Adrenal gland (tissue), 12 donors: ENCODE data around the gene ASPG. TPM values are rescaled to one million over a fixed set of nuclear protein-coding genes. Genes with fewer than 3 reads are reported as not detected.

Experiments used
- DNase-seq, 7 donors: peaks; one replicate each; pipeline ENCODE4 v3.0.0-alpha.2; 2019 to 2020
- H3K27ac ChIP-seq, 5 donors: fragments of 200-600 bp; sonication (generic) in 4 of 5; 1 replicate in 3 of 5; 2 replicates in 2 of 5; pipeline versions ENCODE4 v1.5.1 to v1.8.0; 2016 to 2020; ENCODE audit warnings: mild to moderate bottlenecking in 1 of 5
- H3K27me3 ChIP-seq: fragments of 200-600 bp; 2 replicates; pipeline ENCODE4 v1.8.0; 2021
- H3K36me3 ChIP-seq, 2 donors: fragments of 200-600 bp; replicated peaks in 1 of 2; 1 replicate in 1 of 2; 2 replicates in 1 of 2; pipeline versions ENCODE4 v1.5.1 to v1.8.0; 2018 to 2022
- H3K4me1 ChIP-seq, 2 donors: fragments of 200-600 bp; replicated peaks in 1 of 2; 1 replicate in 1 of 2; 2 replicates in 1 of 2; pipeline versions ENCODE4 v1.5.1 to v1.8.0; 2018 to 2021
- H3K4me3 ChIP-seq, 4 donors: fragments of 200-600 bp; sonication (generic) in 3 of 4; one replicate each; pipeline ENCODE4 v1.5.1; 2016 to 2018
- H3K9me3 ChIP-seq, 3 donors: fragments of 200-600 bp; sonication (generic) in 1 of 3; replicated peaks in 1 of 3; 1 replicate in 2 of 3; 2 replicates in 1 of 3; pipeline versions ENCODE4 v1.5.1 to v1.8.0; 2016 to 2021
- POLR2A ChIP-seq, 2 donors: fragments of 450-650 bp; IDR thresholded peaks; one replicate each; pipeline ENCODE4 v1.6.1; 2017; ENCODE audit warnings: antibody characterized with exemption in 2 of 2, mild to moderate bottlenecking in 2 of 2, moderate library complexity in 1 of 2
- WGBS, 4 donors: extraction: QIAGEN DNeasy Blood & Tissue Kit in 2 of 4; methylation state at CpG; one replicate each; pipeline versions ENCODE4 v1.1.5 to v1.1.7; 2013 to 2017; 5-methylcytosine and 5-hydroxymethylcytosine counted together
- intact Hi-C, 2 donors: fragments of 100-400 bp; cut with DNase I; formaldehyde crosslinking; loops; one replicate each; pipeline versions ENCODE4 v1.14.1 to v1.15.0; 2022 to 2023
- polyA plus RNA-seq, 3 donors: library from polyadenylated mRNA; stranded (reverse); fragments of 200-250 nt in 2 of 3; fragments of 350-450 nt in 1 of 3; fragmentation: Illumina TruSeq in 1 of 3; extraction: RNeasy Lipid Tissue Mini Kit (QIAGEN cat#74804) in 1 of 3; gene quantifications; one replicate each; pipeline ENCODE4 v1.2.3, GENCODE V29; 2013 to 2014
- total RNA-seq, 9 donors: library from RNA; depleted of rRNA in 4 of 9; stranded (reverse); fragments of >200 nt in 4 of 9; fragments of 120-200 nt in 1 of 9; fragmentation: NEBNext Ultra II Directional in 1 of 9; extraction: Animal tissue kit (Norgen Biotek cat#: 25700) in 1 of 9; gene quantifications; one replicate each; pipeline versions ENCODE4 v1.1.0 to v1.2.4, GENCODE V29; 2013 to 2023
- TF ChIP-seq, protein P1 (sequence below), 6 experiments: fragments of 450-650 bp in 4 of 6; fragments of 200-600 bp in 2 of 6; sonication (generic) in 1 of 6; IDR thresholded peaks; 1 replicate in 5 of 6; 2 replicates in 1 of 6; pipeline versions ENCODE4 v1.5.1 to v1.8.0; 2016 to 2021; ENCODE audit warnings: antibody characterized with exemption in 6 of 6, mild to moderate bottlenecking in 2 of 6, moderate library complexity in 1 of 6
- donor health status: healthy with polysubstance abuse.
- donor health status: Bipolar disorder and iron deficiency.
- donor health status: DM: yes; HTN: yes; CAD: no.
- donor health status: DM: no; HTN: no; CAD: no.
- donor health status: DM: no; HTN: no; CAD: no.
- donor health status: DM: yes; HTN: yes; CAD: no.

ASPG gene
- total and polyA plus RNA-seq, 12 donors: 0.07 to 9.1 (median 3.3) TPM

DNA sequence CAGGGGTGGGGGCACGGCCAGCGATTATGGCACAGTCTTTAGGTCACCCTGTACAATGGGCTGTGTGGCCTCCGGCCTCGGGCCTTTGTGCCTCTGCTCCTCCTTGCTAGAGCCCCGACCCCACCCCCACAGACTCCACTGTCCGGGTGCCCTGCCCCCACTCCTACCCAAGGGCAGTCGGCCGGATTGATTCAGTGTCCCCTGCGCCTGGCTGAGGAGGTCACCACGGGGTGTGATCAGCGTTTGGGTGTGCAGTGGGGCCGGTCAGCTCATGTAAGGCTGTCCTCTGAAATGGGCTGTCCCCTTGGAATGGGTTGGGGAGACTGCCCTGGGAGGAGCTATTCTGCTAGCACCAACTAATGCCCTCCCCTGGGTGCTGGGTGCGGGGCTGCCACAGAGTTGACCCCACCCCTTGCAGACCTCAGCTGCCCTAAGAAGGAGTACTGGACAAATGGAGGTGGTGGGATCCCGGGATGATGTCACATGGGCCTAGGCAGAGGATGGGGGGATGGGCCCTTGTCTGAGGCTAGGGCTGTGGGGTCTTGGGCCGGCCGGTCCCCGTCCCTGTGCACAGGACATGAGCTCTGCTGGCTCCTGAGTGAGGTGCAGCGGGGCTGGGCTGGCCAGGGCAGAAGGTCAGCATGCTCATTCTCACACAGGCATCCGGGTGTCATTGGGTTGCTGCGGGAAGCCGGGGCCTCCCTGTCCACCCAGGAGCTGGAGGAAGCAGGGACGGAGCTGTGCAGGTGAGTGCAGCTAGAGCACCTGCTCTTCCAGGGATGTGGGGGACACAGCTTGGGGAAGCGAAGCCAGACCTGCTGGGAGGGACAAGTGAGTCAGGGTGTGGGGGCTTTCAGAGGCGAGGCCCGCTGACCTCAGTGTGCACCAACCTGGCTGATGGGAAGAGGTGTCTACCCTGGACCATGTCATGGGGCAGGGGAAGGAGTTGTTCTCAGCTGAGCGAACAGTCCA is 23.4 kb downstream of the ASPG start:
- Histone ChIP-seq H3K36me3 (no peaks in the 10 kb centered on the region), H3K9me3 (no peaks in the 10 kb centered on the region), H3K27ac (no peak overlapping the region), H3K4me3 (no peak overlapping the region), H3K27me3 (no peaks in the 10 kb centered on the region), H3K4me1 (no peaks in the 10 kb centered on the region)
- peak in 1 of 7 donors; percentile 10 for DNase-seq
- TF ChIP-seq POLR2A (IDR thresholded peaks at IDR 0.05): no peak
- TF ChIP-seq, protein P1, sequence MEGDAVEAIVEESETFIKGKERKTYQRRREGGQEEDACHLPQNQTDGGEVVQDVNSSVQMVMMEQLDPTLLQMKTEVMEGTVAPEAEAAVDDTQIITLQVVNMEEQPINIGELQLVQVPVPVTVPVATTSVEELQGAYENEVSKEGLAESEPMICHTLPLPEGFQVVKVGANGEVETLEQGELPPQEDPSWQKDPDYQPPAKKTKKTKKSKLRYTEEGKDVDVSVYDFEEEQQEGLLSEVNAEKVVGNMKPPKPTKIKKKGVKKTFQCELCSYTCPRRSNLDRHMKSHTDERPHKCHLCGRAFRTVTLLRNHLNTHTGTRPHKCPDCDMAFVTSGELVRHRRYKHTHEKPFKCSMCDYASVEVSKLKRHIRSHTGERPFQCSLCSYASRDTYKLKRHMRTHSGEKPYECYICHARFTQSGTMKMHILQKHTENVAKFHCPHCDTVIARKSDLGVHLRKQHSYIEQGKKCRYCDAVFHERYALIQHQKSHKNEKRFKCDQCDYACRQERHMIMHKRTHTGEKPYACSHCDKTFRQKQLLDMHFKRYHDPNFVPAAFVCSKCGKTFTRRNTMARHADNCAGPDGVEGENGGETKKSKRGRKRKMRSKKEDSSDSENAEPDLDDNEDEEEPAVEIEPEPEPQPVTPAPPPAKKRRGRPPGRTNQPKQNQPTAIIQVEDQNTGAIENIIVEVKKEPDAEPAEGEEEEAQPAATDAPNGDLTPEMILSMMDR (IDR thresholded peaks at IDR 0.05): no peak
- whole genome bisulfite sequencing, 4 donors: 58 to 93% (median 64%) methylated on average over 4 to 26 of the region's 26 CpGs
- intact Hi-C loops: no loop called here

DNA sequence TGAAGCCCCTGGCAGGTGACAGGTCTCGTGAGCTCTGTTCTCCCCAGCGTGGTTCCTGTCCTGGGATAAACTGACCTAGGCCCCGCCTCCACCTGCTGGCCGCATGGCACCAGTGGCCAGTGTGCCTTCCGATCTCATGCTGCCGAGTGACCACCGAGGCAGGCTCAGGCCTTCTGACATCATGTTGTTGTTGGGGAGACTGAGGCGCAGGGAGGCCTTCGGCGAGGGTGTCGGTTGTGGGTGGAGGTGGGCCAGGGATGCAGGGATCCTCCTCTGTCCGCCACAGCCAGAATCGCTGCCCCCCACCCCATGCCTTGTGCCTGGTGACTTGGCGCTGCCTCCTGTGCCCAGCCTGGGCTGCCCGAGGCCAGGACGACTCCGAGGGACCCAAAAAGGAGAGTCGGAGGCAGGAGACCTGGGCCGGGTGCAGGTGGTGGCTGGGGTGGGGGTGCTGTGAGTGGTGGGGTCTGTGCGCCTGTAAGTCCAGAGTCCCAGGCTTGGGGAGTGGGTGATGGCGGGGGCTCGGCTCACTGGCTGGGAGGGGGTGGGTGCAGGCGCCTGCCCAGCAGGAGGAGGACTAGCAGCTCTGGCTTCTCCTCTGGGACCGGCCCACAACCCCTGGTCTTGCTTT is 24.3 kb downstream of the ASPG start:
- TF ChIP-seq, protein P1 (IDR thresholded peaks at IDR 0.05): no peak
- TF ChIP-seq POLR2A (IDR thresholded peaks at IDR 0.05): no peak
- no peaks in the 10 kb centered on the region for H3K4me1 ChIP-seq
- H3K27ac ChIP-seq: no peak overlapping the region
- intact Hi-C loops: no loop called here
- no peaks in the 10 kb centered on the region for H3K36me3 ChIP-seq
- no peak overlapping the region for H3K4me3 ChIP-seq
- DNase-seq: peak in 1 of 7 donors; percentile 3
- no peaks in the 10 kb centered on the region for H3K27me3 ChIP-seq
- 83 to 95% (median 87%) methylated on average over 15 to 24 of the region's 24 CpGs for WGBS, 4 donors
- H3K9me3 ChIP-seq: no peaks in the 10 kb centered on the region

DNA sequence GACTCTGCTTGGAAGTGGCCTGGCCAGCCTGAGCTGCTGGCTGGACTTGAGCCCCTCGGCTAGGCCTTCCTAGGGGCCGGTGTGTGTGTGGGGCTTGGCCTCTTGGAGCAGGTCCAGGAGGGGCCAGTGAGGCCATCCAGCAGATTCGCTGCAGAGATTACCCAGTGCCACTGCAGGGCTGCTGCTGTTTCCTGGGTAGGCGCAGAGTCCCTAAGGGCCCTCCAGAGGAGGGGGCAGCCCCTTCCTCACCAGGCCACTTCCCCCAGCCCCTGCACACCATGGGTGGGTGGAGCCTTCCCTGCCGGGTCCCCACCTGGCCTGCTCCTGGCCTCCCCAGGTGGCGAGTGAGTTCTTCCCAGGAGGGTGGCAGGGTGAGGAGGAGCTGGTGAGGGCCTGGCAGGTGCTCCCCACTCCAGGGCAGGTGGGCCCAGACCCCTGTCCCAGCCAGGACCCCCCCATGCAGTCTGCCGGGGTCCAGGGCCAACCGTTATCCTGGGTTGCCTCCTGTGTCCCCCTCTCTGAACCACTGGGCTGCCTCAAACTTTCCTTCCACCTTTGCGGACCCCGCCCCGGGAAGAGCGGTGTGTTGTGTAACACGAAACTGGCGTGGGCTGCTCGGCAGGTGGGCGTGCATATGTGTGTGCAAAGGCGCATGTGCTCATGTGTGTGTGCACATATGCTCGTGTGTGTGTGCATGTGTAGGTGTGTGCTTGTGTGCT is 25.1 kb downstream of the ASPG start:
- no peak overlapping the region for H3K4me3 ChIP-seq
- TF ChIP-seq, protein P1 (IDR thresholded peaks at IDR 0.05): no peak
- TF ChIP-seq POLR2A (IDR thresholded peaks at IDR 0.05): no peak
- H3K4me1 ChIP-seq: no peaks in the 10 kb centered on the region
- H3K27ac ChIP-seq: no peak overlapping the region
- peak in 1 of 7 donors; percentile 5 for DNase-seq
- WGBS, 4 donors: 68 to 85% (median 74%) methylated on average over 11 to 18 of the region's 18 CpGs
- intact Hi-C loops: no loop called here
- no peaks in the 10 kb centered on the region for H3K36me3 ChIP-seq
- H3K9me3 ChIP-seq: no peaks in the 10 kb centered on the region
- H3K27me3 ChIP-seq: peaks cover under 1% of the 10 kb centered on the region
